ENCODE data around the gene NRIP2. TPM values are rescaled to one million over a fixed set of nuclear protein-coding genes. Genes with fewer than 3 reads are reported as not detected.

NRIP2 gene
- total and polyA plus RNA-seq, 3 donors from 2014 or later = 2.6 to 10.6 (median 2.8) TPM

DNA sequence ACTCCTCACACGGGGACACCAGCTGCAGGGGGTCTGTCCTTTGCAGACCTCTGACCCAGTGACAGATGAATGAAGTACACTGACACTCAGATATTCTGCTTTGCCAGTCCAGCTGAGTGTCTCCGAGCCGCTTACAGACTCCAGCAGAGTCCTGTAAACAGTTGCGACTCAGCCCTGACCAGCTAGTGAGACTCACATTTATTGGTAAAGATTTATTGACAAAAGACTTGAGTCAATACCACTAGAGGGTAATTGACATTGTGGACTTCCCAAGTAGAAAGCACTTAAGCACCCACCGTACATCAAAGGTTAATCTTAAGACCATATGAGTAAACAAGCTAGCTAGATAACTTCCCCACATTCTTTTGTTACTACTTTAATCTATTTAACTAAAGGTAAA is 49.8 kb downstream of the NRIP2 start:
- Histone ChIP-seq H3K9me3 (no peaks in the 10 kb centered on the region), H3K27ac (no peak overlapping the region), H3K4me3 (no peak overlapping the region), H3K27me3 (no peaks in the 10 kb centered on the region), H3K36me3 (ENCODE audit: low read depth, missing control alignments) (no peaks in the 10 kb centered on the region), H3K4me1 (no peaks in the 10 kb centered on the region)
- no peak for TF ChIP-seq POLR2A (IDR thresholded peaks at IDR 0.05)
- TF ChIP-seq, protein P1, sequence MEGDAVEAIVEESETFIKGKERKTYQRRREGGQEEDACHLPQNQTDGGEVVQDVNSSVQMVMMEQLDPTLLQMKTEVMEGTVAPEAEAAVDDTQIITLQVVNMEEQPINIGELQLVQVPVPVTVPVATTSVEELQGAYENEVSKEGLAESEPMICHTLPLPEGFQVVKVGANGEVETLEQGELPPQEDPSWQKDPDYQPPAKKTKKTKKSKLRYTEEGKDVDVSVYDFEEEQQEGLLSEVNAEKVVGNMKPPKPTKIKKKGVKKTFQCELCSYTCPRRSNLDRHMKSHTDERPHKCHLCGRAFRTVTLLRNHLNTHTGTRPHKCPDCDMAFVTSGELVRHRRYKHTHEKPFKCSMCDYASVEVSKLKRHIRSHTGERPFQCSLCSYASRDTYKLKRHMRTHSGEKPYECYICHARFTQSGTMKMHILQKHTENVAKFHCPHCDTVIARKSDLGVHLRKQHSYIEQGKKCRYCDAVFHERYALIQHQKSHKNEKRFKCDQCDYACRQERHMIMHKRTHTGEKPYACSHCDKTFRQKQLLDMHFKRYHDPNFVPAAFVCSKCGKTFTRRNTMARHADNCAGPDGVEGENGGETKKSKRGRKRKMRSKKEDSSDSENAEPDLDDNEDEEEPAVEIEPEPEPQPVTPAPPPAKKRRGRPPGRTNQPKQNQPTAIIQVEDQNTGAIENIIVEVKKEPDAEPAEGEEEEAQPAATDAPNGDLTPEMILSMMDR (IDR thresholded peaks at IDR 0.05) = no peak
- intact Hi-C loops (cut with DNase I; ENCODE audit: low total_unique reads) = no loop called here
- no peak for DNase-seq
- 72 to 77% methylated on average over 5 of the region's 5 CpGs for WGBS, 2 donors

DNA sequence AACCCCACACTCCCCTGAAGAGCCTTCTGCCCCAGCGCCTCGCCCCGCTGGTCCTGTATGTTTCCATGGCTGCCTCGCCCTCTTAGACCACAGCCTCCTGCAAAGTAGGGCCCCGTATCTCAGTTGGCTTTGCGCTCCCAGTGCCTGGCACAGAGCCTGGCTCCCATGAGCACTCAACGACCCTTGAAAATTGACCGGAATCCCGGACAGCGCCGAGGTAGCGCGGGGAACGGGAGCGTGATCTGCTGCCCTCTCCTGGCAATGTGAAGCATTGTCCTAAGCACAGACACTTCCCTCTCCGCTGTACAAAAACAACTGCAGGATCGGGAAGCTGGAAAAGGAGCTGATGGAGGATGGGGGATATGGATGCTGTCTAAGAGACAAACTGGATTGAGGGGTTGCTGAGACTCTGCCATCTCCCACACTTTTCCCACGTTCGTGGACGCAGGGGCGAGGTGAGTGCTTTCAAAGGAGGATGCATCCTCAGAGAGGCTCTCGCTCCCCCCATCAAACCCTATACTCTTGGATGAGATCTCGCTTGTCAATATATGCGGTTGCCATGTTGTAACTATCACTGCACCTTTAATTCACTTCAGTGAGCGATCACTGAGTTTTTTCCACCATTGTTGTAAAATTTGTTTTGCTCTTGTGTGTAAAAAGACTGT is 50.8 kb downstream of the NRIP2 start:
- Histone ChIP-seq H3K9me3 (no peaks in the 10 kb centered on the region), H3K27ac (no peak overlapping the region), H3K27me3 (no peaks in the 10 kb centered on the region), H3K4me3 (peak overlapping the region; percentile 9 to 18), H3K4me1 (no peaks in the 10 kb centered on the region), H3K36me3 (ENCODE audit: low read depth, missing control alignments) (no peaks in the 10 kb centered on the region)
- TF ChIP-seq, protein P1 (IDR thresholded peaks at IDR 0.05) = peak in 2 of 3 experiments; percentile 61 to 81
- TF ChIP-seq POLR2A (IDR thresholded peaks at IDR 0.05) = no peak
- peak; percentile 73 for DNase-seq
- intact Hi-C loops (cut with DNase I; ENCODE audit: low total_unique reads) = no loop called here
- WGBS, 2 donors = 10 to 13% methylated on average over 25 of the region's 25 CpGs

DNA sequence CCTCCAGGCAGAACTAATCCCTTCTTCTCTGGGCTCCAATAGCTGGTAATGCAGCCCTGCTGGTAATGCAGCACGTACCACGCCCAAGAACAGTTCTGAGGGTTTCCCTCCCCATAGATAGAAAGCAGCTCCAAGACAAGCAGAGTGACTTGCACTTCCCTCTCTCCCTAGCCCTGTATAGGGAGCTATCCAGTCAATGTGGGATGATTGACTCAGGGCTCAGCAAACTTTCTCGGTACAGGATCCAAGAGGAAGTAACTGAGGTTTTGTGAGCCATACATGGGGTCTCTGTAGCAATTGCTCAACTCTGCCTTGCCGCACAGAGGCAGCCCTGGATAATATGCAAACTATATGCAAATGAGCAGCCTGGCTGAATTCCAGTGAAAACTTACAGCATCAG is 55.6 kb downstream of the NRIP2 start:
- Histone ChIP-seq H3K27me3 (no peaks in the 10 kb centered on the region), H3K4me1 (peaks cover 3% of the 10 kb centered on the region), H3K27ac (no peak overlapping the region), H3K9me3 (no peaks in the 10 kb centered on the region), H3K36me3 (ENCODE audit: low read depth, missing control alignments) (no peaks in the 10 kb centered on the region), H3K4me3 (no peak overlapping the region)
- intact Hi-C loops (cut with DNase I; ENCODE audit: low total_unique reads) = no loop called here
- 83 to 91% methylated on average over 4 of the region's 4 CpGs for WGBS, 2 donors
- DNase-seq = no peak
- no peak for TF ChIP-seq POLR2A (IDR thresholded peaks at IDR 0.05)
- TF ChIP-seq, protein P1 (IDR thresholded peaks at IDR 0.05) = no peak

DNA sequence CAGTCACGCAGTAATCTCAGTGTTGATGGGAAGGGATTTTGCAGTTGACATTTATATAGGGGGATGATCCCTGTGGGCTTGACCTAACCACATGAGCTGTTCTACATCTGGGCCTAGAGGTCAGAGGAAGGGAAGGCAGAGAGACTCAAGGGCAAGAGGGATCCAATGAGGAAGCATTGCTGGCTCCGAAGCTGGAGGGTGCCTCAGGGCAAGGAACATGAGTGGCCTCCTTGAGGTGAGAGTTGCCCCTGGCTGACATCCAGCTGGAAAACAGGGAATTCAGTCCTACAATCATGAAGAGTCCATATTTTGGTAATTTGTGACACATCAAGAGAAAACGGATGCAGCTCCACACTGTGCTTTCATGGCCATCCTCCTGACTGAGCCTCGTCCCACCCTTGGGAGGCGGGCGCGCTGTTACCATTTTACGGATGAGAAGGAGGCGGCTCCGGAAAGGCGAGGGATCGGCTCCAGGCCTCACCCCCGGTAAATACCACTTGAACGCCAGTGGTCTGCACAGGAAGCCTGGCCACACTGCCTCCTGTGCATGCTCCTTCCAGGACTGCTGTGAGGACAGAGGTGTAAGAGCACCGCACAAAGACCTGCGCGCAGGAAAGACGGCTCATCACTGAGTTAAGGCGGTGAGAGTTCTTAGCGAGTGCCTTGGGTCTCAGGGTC is 58.6 kb downstream of the NRIP2 start:
- no peak for DNase-seq
- TF ChIP-seq POLR2A (IDR thresholded peaks at IDR 0.05) = no peak
- TF ChIP-seq, protein P1 (IDR thresholded peaks at IDR 0.05) = no peak
- intact Hi-C loops (cut with DNase I; ENCODE audit: low total_unique reads) = no loop called here
- 91 to 93% methylated on average over 20 of the region's 20 CpGs for WGBS, 2 donors
- Histone ChIP-seq H3K4me1 (peaks cover 3% of the 10 kb centered on the region), H3K4me3 (no peak overlapping the region), H3K36me3 (ENCODE audit: low read depth, missing control alignments) (no peaks in the 10 kb centered on the region), H3K27ac (no peak overlapping the region), H3K9me3 (no peaks in the 10 kb centered on the region), H3K27me3 (no peaks in the 10 kb centered on the region)

Measured in testis (tissue), 3 donors.